Spleen (tissue), 11 donors: ENCODE data around the gene MKLN1. TPM values are rescaled to one million over a fixed set of nuclear protein-coding genes. Genes with fewer than 3 reads are reported as not detected.

Experiments
- DNase-seq: peaks from one replicate; pipeline ENCODE4 v3.0.0-alpha.2; 2020
- H3K27ac ChIP-seq, 8 donors: fragments of 200-600 bp; sonication (generic) in 7 of 8; 1 replicate in 4 of 8; 2 replicates in 4 of 8; pipeline versions ENCODE4 v1.5.0 to v1.8.0; 2016 to 2021; ENCODE audit warnings: inconsistent platforms in 4 of 8, mild to moderate bottlenecking in 4 of 8, moderate library complexity in 1 of 8
- H3K27me3 ChIP-seq, 7 donors: fragments of 200-600 bp; sonication (generic) in 6 of 7; replicated peaks in 1 of 7; 1 replicate in 4 of 7; 2 replicates in 3 of 7; pipeline versions ENCODE4 v1.5.0 to v1.8.0; 2016 to 2021; ENCODE audit warnings: inconsistent platforms in 3 of 7, mild to moderate bottlenecking in 1 of 7
- H3K36me3 ChIP-seq, 6 donors: fragments of 200-600 bp; sonication (generic) in 5 of 6; 1 replicate in 4 of 6; 2 replicates in 2 of 6; pipeline versions ENCODE4 v1.5.0 to v1.8.0; 2016 to 2021; ENCODE audit warnings: inconsistent platforms in 2 of 6
- H3K4me1 ChIP-seq, 6 donors: fragments of 200-600 bp; sonication (generic) in 5 of 6; 1 replicate in 3 of 6; 2 replicates in 3 of 6; pipeline versions ENCODE4 v1.5.0 to v1.8.0; 2016 to 2021; ENCODE audit warnings: inconsistent platforms in 3 of 6
- H3K4me3 ChIP-seq, 8 donors: fragments of 200-600 bp; sonication (generic) in 7 of 8; 1 replicate in 4 of 8; 2 replicates in 4 of 8; pipeline versions ENCODE4 v1.5.0 to v1.8.0; 2016 to 2021; ENCODE audit warnings: inconsistent platforms in 4 of 8, mild to moderate bottlenecking in 4 of 8, moderate library complexity in 2 of 8
- H3K9me3 ChIP-seq, 8 donors: fragments of 200-600 bp; sonication (generic) in 7 of 8; 1 replicate in 4 of 8; 2 replicates in 4 of 8; pipeline versions ENCODE4 v1.5.0 to v1.8.0; 2016 to 2021; ENCODE audit warnings: inconsistent platforms in 4 of 8
- CTCF ChIP-seq, 11 experiments: fragments of 200-600 bp in 7 of 11; fragments of 450-650 bp in 4 of 11; sonication (generic) in 4 of 11; IDR thresholded peaks in 8 of 11; conservative IDR thresholded peaks in 3 of 11; 1 replicate in 7 of 11; 2 replicates in 4 of 11; pipeline versions ENCODE4 v1.4.0 to v1.8.0; 2016 to 2021; ENCODE audit warnings: antibody characterized with exemption in 11 of 11, inconsistent platforms in 4 of 11, mild to moderate bottlenecking in 1 of 11
- POLR2A ChIP-seq, 3 donors: fragments of 450-650 bp; IDR thresholded peaks; one replicate each; pipeline ENCODE4 v1.5.1; 2017; ENCODE audit warnings: antibody characterized with exemption in 3 of 3, mild to moderate bottlenecking in 1 of 3
- POLR2AphosphoS5 ChIP-seq, 3 donors: sonication (generic); formaldehyde crosslinking; IDR thresholded peaks; one replicate each; pipeline ENCODE4 v1.5.1; 2017; ENCODE audit warnings: antibody characterized with exemption in 3 of 3
- WGBS, 5 donors: extraction: QIAGEN DNeasy Blood & Tissue Kit in 3 of 5; methylation state at CpG; one replicate each; pipeline versions ENCODE4 v1.1.5 to v1.1.7; 2013 to 2018; 5-methylcytosine and 5-hydroxymethylcytosine counted together
- intact Hi-C: fragments of 100-400 bp; cut with DNase I; formaldehyde crosslinking; loops from one replicate; pipeline ENCODE4 v1.15.0; 2023; ENCODE audit warnings: low total_unique reads
- polyA plus RNA-seq, 3 donors: library from polyadenylated mRNA; stranded (reverse); fragments of 200-250 nt; gene quantifications; one replicate each; pipeline ENCODE4 v1.2.1, GENCODE V29; 2013
- total RNA-seq, 7 donors: library from RNA; depleted of rRNA in 3 of 7; stranded (reverse); fragments of >200 nt in 3 of 7; fragmentation: NEBNext Ultra II Directional in 4 of 7; extraction: Animal tissue kit (Norgen Biotek cat#: 25700) in 4 of 7; gene quantifications; one replicate each; pipeline versions ENCODE4 v1.1.0 to v1.2.1, GENCODE V29; 2016 to 2021
- donor health status: healthy with polysubstance abuse.
- donor health status: DM: no; HTN: no; CAD: no; lungs with moderate emphysema.
- donor health status: DM: no; HTN: no; CAD: no.
- donor health status: Bipolar disorder and iron deficiency.
- donor health status: healthy.
- donor health status: DM: no; HTN: no; CAD: no.
- donor health status: DM: yes; HTN: yes; CAD: no.

The MKLN1 gene
- total and polyA plus RNA-seq, 10 donors: 7.1 to 87.4 (median 66.5) TPM

GRCh38 chr7:131327049-131327625, 539 bp upstream of the MKLN1 start:
- Histone ChIP-seq H3K4me1 (peaks cover 22 to 61% (median 48%) of the 10 kb centered on the region in 6 donors), H3K4me3 (peak overlapping the region; percentile 57 to 90 (median 74)), H3K27ac (peak overlapping the region; percentile 92 to 97 (median 96)), H3K27me3 (no peaks in the 10 kb centered on the region), H3K9me3 (no peaks in the 10 kb centered on the region), H3K36me3 (no peaks in the 10 kb centered on the region)
- WGBS, 5 donors: 1 to 3% (median 1%) methylated on average over 14 of the region's 14 CpGs
- TF ChIP-seq CTCF (IDR thresholded peaks at IDR 0.05 in 8 of 11, conservative IDR thresholded peaks at IDR 0.05 in 3 of 11) (peak in 1 of 11 experiments; percentile 7), POLR2A (IDR thresholded peaks at IDR 0.05) (peak in 1 of 3 donors; percentile 4), POLR2AphosphoS5 (IDR thresholded peaks at IDR 0.05) (peak in 1 of 3 donors; percentile 4)
- intact Hi-C loops: no loop called here
- DNase-seq: no peak

GRCh38 chr7:131328377-131329175, 900 bp downstream of the MKLN1 start:
- Histone ChIP-seq H3K9me3 (no peaks in the 10 kb centered on the region), H3K4me1 (peaks cover 22 to 71% (median 57%) of the 10 kb centered on the region in 6 donors), H3K4me3 (peak overlapping the region; percentile 57 to 90 (median 74)), H3K27me3 (no peaks in the 10 kb centered on the region), H3K36me3 (peaks cover 0 to 10% (median 0%) of the 10 kb centered on the region in 6 donors), H3K27ac (peak overlapping the region; percentile 92 to 97 (median 96))
- TF ChIP-seq POLR2AphosphoS5 (IDR thresholded peaks at IDR 0.05): no peak
- no peak for TF ChIP-seq POLR2A (IDR thresholded peaks at IDR 0.05)
- TF ChIP-seq CTCF (IDR thresholded peaks at IDR 0.05 in 8 of 11, conservative IDR thresholded peaks at IDR 0.05 in 3 of 11): no peak
- 5 to 6% (median 5%) methylated on average over 20 of the region's 20 CpGs for WGBS, 5 donors
- DNase-seq: no peak
- intact Hi-C loops: no loop called here

GRCh38 chr7:131329176-131329570, 1.5 kb downstream of the MKLN1 start:
- Histone ChIP-seq H3K27me3 (no peaks in the 10 kb centered on the region), H3K4me1 (peaks cover 22 to 73% (median 57%) of the 10 kb centered on the region in 6 donors), H3K9me3 (no peaks in the 10 kb centered on the region), H3K4me3 (peak overlapping the region in 7 of 8 donors; percentile 57 to 90 (median 76)), H3K27ac (peak overlapping the region in 7 of 8 donors; percentile 92 to 97 (median 96)), H3K36me3 (peaks cover 0 to 15% (median 0%) of the 10 kb centered on the region in 6 donors)
- TF ChIP-seq POLR2AphosphoS5 (IDR thresholded peaks at IDR 0.05) (peak in 1 of 3 donors; percentile 38), CTCF (IDR thresholded peaks at IDR 0.05 in 8 of 11, conservative IDR thresholded peaks at IDR 0.05 in 3 of 11) (no peak), POLR2A (IDR thresholded peaks at IDR 0.05) (no peak)
- no peak for DNase-seq
- intact Hi-C loops: no loop called here
- WGBS, 5 donors: 56 to 92% (median 61%) methylated on average over 1 of the region's 1 CpG

- 83 to 89% (median 86%) methylated on average over 4 of the region's 4 CpGs for WGBS, 5 donors
- H3K4me1 ChIP-seq: peaks cover 22 to 78% (median 60%) of the 10 kb centered on the region in 6 donors
- intact Hi-C loops: no loop called here
- H3K9me3 ChIP-seq: peaks cover 0 to 9% (median 2%) of the 10 kb centered on the region in 8 donors
- no peak for DNase-seq
- no peaks in the 10 kb centered on the region for H3K27me3 ChIP-seq
- TF ChIP-seq POLR2A (IDR thresholded peaks at IDR 0.05) (no peak), POLR2AphosphoS5 (IDR thresholded peaks at IDR 0.05) (no peak), CTCF (IDR thresholded peaks at IDR 0.05 in 8 of 11, conservative IDR thresholded peaks at IDR 0.05 in 3 of 11) (no peak)
- H3K27ac ChIP-seq: peak overlapping the region in 4 of 8 donors; percentile 94 to 97 (median 96)
- peaks cover 0 to 15% (median 0%) of the 10 kb centered on the region in 6 donors for H3K36me3 ChIP-seq
- peak overlapping the region in 2 of 8 donors; percentile 73 to 85 for H3K4me3 ChIP-seq
Measured at GRCh38 chr7:131330299-131330698, 2.6 kb downstream of the MKLN1 start.
